CD4-positive, CD25-positive, alpha-beta regulatory T cell (primary cell): ENCODE results near the gene MRPL21. TPM values are rescaled to one million over a fixed set of nuclear protein-coding genes. Genes with fewer than 3 reads are reported as not detected.

Source experiments
- ATAC-seq, 2 donors: fragments of 150-1000 bp; cut with Tn5 transposase; one replicate each; pipeline ENCODE4 v1.10.0; 2021; ENCODE audit warnings: low read depth in 2 of 2, moderate number of reproducible peaks in 2 of 2, moderate library complexity in 1 of 2
- DNase-seq, 3 donors: peaks; one replicate each; pipeline versions ENCODE4 v3.0.0 to v3.0.0-alpha.2; 2012 to 2022; ENCODE audit warnings: mixed read lengths in 1 of 3
- H3K27ac ChIP-seq: one replicate; pipeline ENCODE4 v1.7.0; 2013; ENCODE audit warnings: mild to moderate bottlenecking, low read length; ENCODE audit not compliant: insufficient read depth, poor library complexity, severe bottlenecking
- H3K27me3 ChIP-seq: one replicate; pipeline ENCODE4 v1.7.0; 2013; ENCODE audit warnings: low read length; ENCODE audit not compliant: control insufficient read depth, insufficient read depth
- H3K36me3 ChIP-seq: one replicate; pipeline ENCODE4 v1.7.0; 2013; ENCODE audit warnings: mild to moderate bottlenecking, low read length, moderate library complexity; ENCODE audit not compliant: control insufficient read depth, insufficient read depth
- H3K4me1 ChIP-seq: 2 replicates; pipeline ENCODE4 v1.7.0; 2013; ENCODE audit warnings: mild to moderate bottlenecking, low read length; ENCODE audit not compliant: insufficient read depth, control insufficient read depth, poor library complexity, severe bottlenecking
- H3K4me3 ChIP-seq: one replicate; pipeline ENCODE4 v1.7.0; 2013; ENCODE audit warnings: low read depth, mild to moderate bottlenecking, low read length, moderate library complexity
- H3K9me3 ChIP-seq, 2 experiments: 1 replicate in 1 of 2; 2 replicates in 1 of 2; pipeline ENCODE4 v1.7.0; 2013; ENCODE audit warnings: low read length in 2 of 2, mild to moderate bottlenecking in 1 of 2, moderate library complexity in 1 of 2; ENCODE audit not compliant: control insufficient read depth in 2 of 2
- H3K27ac Mint-ChIP-seq, 3 donors: one replicate each; pipeline ENCODE4 v1.8.0; 2020 to 2022; ENCODE audit warnings: mild to moderate bottlenecking in 3 of 3, mixed read lengths in 3 of 3, moderate library complexity in 2 of 3
- H3K27me3 Mint-ChIP-seq: one replicate; pipeline ENCODE4 v1.8.0; 2022; ENCODE audit warnings: mild to moderate bottlenecking, mixed read lengths
- H3K36me3 Mint-ChIP-seq: one replicate; pipeline ENCODE4 v1.8.0; 2020; ENCODE audit warnings: mixed read lengths
- H3K4me1 Mint-ChIP-seq, 4 donors: one replicate each; pipeline ENCODE4 v1.8.0; 2020 to 2022; ENCODE audit warnings: mixed read lengths in 4 of 4, mild to moderate bottlenecking in 1 of 4
- H3K4me3 Mint-ChIP-seq, 4 donors: one replicate each; pipeline ENCODE4 v1.8.0; 2020 to 2022; ENCODE audit warnings: mild to moderate bottlenecking in 4 of 4, mixed read lengths in 4 of 4, moderate library complexity in 3 of 4
- H3K9me3 Mint-ChIP-seq, 7 donors: one replicate each; pipeline ENCODE4 v1.8.0; 2020 to 2022; ENCODE audit warnings: mixed read lengths in 7 of 7, mild to moderate bottlenecking in 3 of 7, moderate library complexity in 2 of 7
- polyA plus RNA-seq, 4 donors: library from polyadenylated mRNA; unstranded; fragments of 300-500 nt; fragmentation: Illumina TruSeq; gene quantifications; one replicate each; pipeline ENCODE4 v1.2.3, GENCODE V29; 2021
- total RNA-seq: library from RNA; stranded (reverse); gene quantifications from one replicate; pipeline ENCODE4 v1.2.3, GENCODE V29; 2022

Gene MRPL21
- total and polyA plus RNA-seq, 5 donors from 2014 or later, result 40.7 to 137 (median 131) TPM

GRCh38 chr11:68897441-68897840 lies 6.2 kb downstream of the MRPL21 start:
- Mint-ChIP-seq H3K36me3 (peaks cover 43% of the 10 kb centered on the region), H3K4me3 (no peak overlapping the region), H3K27ac (no peak overlapping the region), H3K4me1 (peaks cover 8 to 19% (median 12%) of the 10 kb centered on the region in 4 donors), H3K9me3 (no peaks in the 10 kb centered on the region), H3K27me3 (no peaks in the 10 kb centered on the region)
- DNase-seq, result no peak
- Histone ChIP-seq H3K27me3 (no peaks in the 10 kb centered on the region), H3K4me1 (peaks cover 4% of the 10 kb centered on the region), H3K36me3 (peaks cover 72% of the 10 kb centered on the region), H3K9me3 (no peaks in the 10 kb centered on the region), H3K4me3 (no peak overlapping the region), H3K27ac (no peak overlapping the region)
- no peak for ATAC-seq

GRCh38 chr11:68896171-68896959 lies 7.3 kb downstream of the MRPL21 start:
- Histone ChIP-seq H3K9me3 (no peaks in the 10 kb centered on the region), H3K4me1 (no peaks in the 10 kb centered on the region), H3K27ac (no peak overlapping the region), H3K36me3 (peaks cover 77% of the 10 kb centered on the region), H3K4me3 (no peak overlapping the region), H3K27me3 (no peaks in the 10 kb centered on the region)
- DNase-seq (no peak), ATAC-seq (no peak)
- Mint-ChIP-seq H3K36me3 (peaks cover 38% of the 10 kb centered on the region), H3K4me3 (no peak overlapping the region), H3K9me3 (no peaks in the 10 kb centered on the region), H3K27me3 (no peaks in the 10 kb centered on the region), H3K4me1 (peaks cover 0 to 9% (median 4%) of the 10 kb centered on the region in 4 donors), H3K27ac (no peak overlapping the region)

GRCh38 chr11:68893282-68893681 lies 10.3 kb downstream of the MRPL21 start:
- Histone ChIP-seq H3K36me3 (peaks cover 71% of the 10 kb centered on the region), H3K27ac (no peak overlapping the region), H3K4me3 (no peak overlapping the region), H3K27me3 (no peaks in the 10 kb centered on the region), H3K4me1 (no peaks in the 10 kb centered on the region), H3K9me3 (no peaks in the 10 kb centered on the region)
- Mint-ChIP-seq H3K27ac (no peak overlapping the region), H3K9me3 (no peaks in the 10 kb centered on the region), H3K4me3 (no peak overlapping the region), H3K27me3 (no peaks in the 10 kb centered on the region), H3K4me1 (no peaks in the 10 kb centered on the region), H3K36me3 (peaks cover 27% of the 10 kb centered on the region)
- ATAC-seq (no peak), DNase-seq (no peak)

GRCh38 chr11:68892576-68892975 lies 11.1 kb downstream of the MRPL21 start:
- Mint-ChIP-seq H3K9me3 (no peaks in the 10 kb centered on the region), H3K36me3 (peaks cover 23% of the 10 kb centered on the region), H3K4me1 (no peaks in the 10 kb centered on the region), H3K27me3 (no peaks in the 10 kb centered on the region), H3K4me3 (no peak overlapping the region), H3K27ac (no peak overlapping the region)
- H3K9me3 ChIP-seq, result no peaks in the 10 kb centered on the region
- H3K4me1 ChIP-seq, result no peaks in the 10 kb centered on the region
- DNase-seq (no peak), ATAC-seq (no peak)
- H3K4me3 ChIP-seq, result no peak overlapping the region
- no peak overlapping the region for H3K27ac ChIP-seq
- H3K36me3 ChIP-seq, result peaks cover 65% of the 10 kb centered on the region
- H3K27me3 ChIP-seq, result no peaks in the 10 kb centered on the region

- H3K27ac Mint-ChIP-seq, result no peak overlapping the region
- H3K36me3 ChIP-seq, result peaks cover 53% of the 10 kb centered on the region
- H3K27me3 Mint-ChIP-seq, result no peaks in the 10 kb centered on the region
- H3K9me3 ChIP-seq, result no peaks in the 10 kb centered on the region
- no peaks in the 10 kb centered on the region for H3K4me1 ChIP-seq
- H3K9me3 Mint-ChIP-seq, result no peaks in the 10 kb centered on the region
- ATAC-seq, result no peak
- peaks cover 17% of the 10 kb centered on the region for H3K36me3 Mint-ChIP-seq
- no peaks in the 10 kb centered on the region for H3K27me3 ChIP-seq
- no peak for DNase-seq
- no peak overlapping the region for H3K4me3 Mint-ChIP-seq
- no peak overlapping the region for H3K4me3 ChIP-seq
- H3K4me1 Mint-ChIP-seq, result no peaks in the 10 kb centered on the region
- no peak overlapping the region for H3K27ac ChIP-seq
Measured at GRCh38 chr11:68891351-68891948, 12.2 kb downstream of the MRPL21 start.

GRCh38 chr11:68890490-68891231 lies 13.0 kb downstream of the MRPL21 start:
- H3K4me3 Mint-ChIP-seq, result no peak overlapping the region
- H3K36me3 Mint-ChIP-seq, result peaks cover 17% of the 10 kb centered on the region
- peaks cover 46% of the 10 kb centered on the region for H3K36me3 ChIP-seq
- no peaks in the 10 kb centered on the region for H3K4me1 Mint-ChIP-seq
- no peaks in the 10 kb centered on the region for H3K27me3 Mint-ChIP-seq
- DNase-seq, result no peak
- H3K4me1 ChIP-seq, result no peaks in the 10 kb centered on the region
- no peak overlapping the region for H3K27ac ChIP-seq
- H3K9me3 ChIP-seq, result no peaks in the 10 kb centered on the region
- no peaks in the 10 kb centered on the region for H3K27me3 ChIP-seq
- no peaks in the 10 kb centered on the region for H3K9me3 Mint-ChIP-seq
- ATAC-seq, result no peak
- no peak overlapping the region for H3K27ac Mint-ChIP-seq
- no peak overlapping the region for H3K4me3 ChIP-seq

- Mint-ChIP-seq H3K4me3 (no peak overlapping the region), H3K4me1 (no peaks in the 10 kb centered on the region), H3K36me3 (peaks cover 17% of the 10 kb centered on the region), H3K27me3 (no peaks in the 10 kb centered on the region), H3K9me3 (no peaks in the 10 kb centered on the region), H3K27ac (no peak overlapping the region)
- no peak for DNase-seq
- ATAC-seq, result no peak
- Histone ChIP-seq H3K4me3 (no peak overlapping the region), H3K27me3 (no peaks in the 10 kb centered on the region), H3K36me3 (peaks cover 44% of the 10 kb centered on the region), H3K9me3 (no peaks in the 10 kb centered on the region), H3K27ac (no peak overlapping the region), H3K4me1 (no peaks in the 10 kb centered on the region)
Measured at GRCh38 chr11:68889948-68890446, 13.6 kb downstream of the MRPL21 start.
